Sciatic nerve (tissue), 2 donors: ENCODE measurements around the gene FKBP15. TPM values are rescaled to one million over a fixed set of nuclear protein-coding genes. Genes with fewer than 3 reads are reported as not detected.
"Not testable (repeated sequence)": the region's sequence is repeated elsewhere in the genome, so short reads cannot be mapped to it uniquely, and the experiment has no call there.

Source experiments
- ATAC-seq: fragments of 200-7000 bp; cut with Tn5 transposase; one replicate; pipeline ENCODE4 v1.9.1; 2020; ENCODE audit warnings: mild to moderate bottlenecking, moderate library complexity
- DNase-seq: peaks from one replicate; pipeline ENCODE4 v3.0.0-alpha.2; 2020; ENCODE audit warnings: low spot score
- intact Hi-C: fragments of 100-400 bp; cut with DNase I; formaldehyde crosslinking; loops from one replicate; pipeline ENCODE4 v1.14.2; 2022
- total RNA-seq: library from RNA; stranded (reverse); fragmentation: NEBNext Ultra II Directional; extraction: Animal tissue kit (Norgen Biotek cat#: 25700); gene quantifications from one replicate; pipeline ENCODE4 v1.2.1, GENCODE V29; 2021
- donor health status: DM: no; HTN: no; CAD: no.
- donor health status: DM: no; HTN: no; CAD: no.

The FKBP15 gene
- total RNA-seq, 1 donor from 2014 or later = 36.4 TPM

- ATAC-seq (no peak), DNase-seq (no peak)
- intact Hi-C loops = no loop called here
Measured at GRCh38 chr9:113238202-113238858, 17.3 kb upstream of the FKBP15 start.

- intact Hi-C loops = no loop called here
- ATAC-seq (no peak), DNase-seq (no peak)
Measured at GRCh38 chr9:113237026-113237425, 15.9 kb upstream of the FKBP15 start.

- ATAC-seq, intact Hi-C loops, DNase-seq: not testable (repeated sequence)
Measured at GRCh38 chr9:113235701-113236255, 14.7 kb upstream of the FKBP15 start.

GRCh38 chr9:113231701-113232100 is 10.6 kb upstream of the FKBP15 start:
- DNase-seq = no peak
- intact Hi-C loops = no loop called here
- ATAC-seq = no peak

GRCh38 chr9:113228130-113228665 is 7.1 kb upstream of the FKBP15 start:
- DNase-seq (no peak), ATAC-seq (no peak)
- intact Hi-C loops = no loop called here

- ATAC-seq (no peak), DNase-seq (no peak)
- intact Hi-C loops = no loop called here
Measured at GRCh38 chr9:113227436-113227835, 6.4 kb upstream of the FKBP15 start.

GRCh38 chr9:113223963-113224362 is 2.9 kb upstream of the FKBP15 start:
- DNase-seq = no peak
- intact Hi-C loops = no loop called here
- no peak for ATAC-seq

GRCh38 chr9:113222482-113222841 is 1.4 kb upstream of the FKBP15 start:
- intact Hi-C loops = no loop called here
- ATAC-seq = no peak
- DNase-seq = no peak

- intact Hi-C loops = no loop called here
- DNase-seq (no peak), ATAC-seq (peak; percentile 21)
Measured at GRCh38 chr9:113221800-113222481, 864 bp upstream of the FKBP15 start.

- intact Hi-C loops = no loop called here
Measured at GRCh38 chr9:113220467-113221002, 542 bp downstream of the FKBP15 start.

GRCh38 chr9:113219969-113220368 is 1.1 kb downstream of the FKBP15 start:
- intact Hi-C loops = no loop called here
- no peak for ATAC-seq
- no peak for DNase-seq

More at GRCh38 chr9:113220467-113221002, 542 bp downstream of the FKBP15 start:
- ATAC-seq (no peak), DNase-seq (no peak)

GRCh38 chr9:113219186-113219936 is 1.7 kb downstream of the FKBP15 start:
- intact Hi-C loops = no loop called here
- ATAC-seq (no peak), DNase-seq (no peak)

- DNase-seq (no peak), ATAC-seq (no peak)
- intact Hi-C loops = no loop called here
Measured at GRCh38 chr9:113216406-113216805, 4.7 kb downstream of the FKBP15 start.

- intact Hi-C loops = no loop called here
- ATAC-seq (no peak), DNase-seq (no peak)
Measured at GRCh38 chr9:113215132-113215531, 5.9 kb downstream of the FKBP15 start.

GRCh38 chr9:113210815-113211214 is 10.3 kb downstream of the FKBP15 start:
- DNase-seq = no peak

GRCh38 chr9:113205861-113206260 is 15.2 kb downstream of the FKBP15 start:
- no peak for DNase-seq
- intact Hi-C loops = no loop called here
- ATAC-seq = no peak

More at GRCh38 chr9:113210815-113211214, 10.3 kb downstream of the FKBP15 start:
- intact Hi-C loops = no loop called here
- no peak for ATAC-seq

- DNase-seq (no peak), ATAC-seq (no peak)
- intact Hi-C loops = no loop called here
Measured at GRCh38 chr9:113205432-113205831, 15.6 kb downstream of the FKBP15 start.

- intact Hi-C loops = no loop called here
- DNase-seq = no peak
- ATAC-seq = no peak
Measured at GRCh38 chr9:113199683-113200329, 21.3 kb downstream of the FKBP15 start.

GRCh38 chr9:113192455-113192854 is 28.6 kb downstream of the FKBP15 start:
- intact Hi-C loops = no loop called here
- DNase-seq (no peak), ATAC-seq (no peak)
